ENCODE results near the gene SRPK2.

Gene SRPK2

DNA sequence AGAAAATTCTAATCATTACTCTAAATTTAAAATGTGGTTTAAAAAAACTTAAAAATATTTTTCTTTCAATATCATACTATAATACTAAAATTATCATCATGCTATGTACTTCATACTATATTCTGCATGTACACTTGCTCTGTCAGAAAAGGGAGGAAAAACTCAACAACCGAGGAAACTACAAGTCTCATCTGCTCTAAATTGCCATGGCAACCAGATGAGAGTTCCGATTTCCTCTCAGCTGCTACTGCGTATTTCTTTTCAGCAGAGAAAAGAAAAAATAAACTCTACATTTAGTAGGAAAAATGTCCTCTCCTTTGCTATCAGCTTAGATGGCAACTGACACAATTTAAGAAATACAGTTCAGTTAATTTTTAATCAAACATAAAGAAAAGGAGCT lies 178.9 kb downstream of the SRPK2 start:
- DNase-seq (ENCODE audit: low spot score): no peak
- no peak overlapping the region for H3K4me3 ChIP-seq
- no peak overlapping the region for H3K27ac ChIP-seq
- TF ChIP-seq, protein P1, sequence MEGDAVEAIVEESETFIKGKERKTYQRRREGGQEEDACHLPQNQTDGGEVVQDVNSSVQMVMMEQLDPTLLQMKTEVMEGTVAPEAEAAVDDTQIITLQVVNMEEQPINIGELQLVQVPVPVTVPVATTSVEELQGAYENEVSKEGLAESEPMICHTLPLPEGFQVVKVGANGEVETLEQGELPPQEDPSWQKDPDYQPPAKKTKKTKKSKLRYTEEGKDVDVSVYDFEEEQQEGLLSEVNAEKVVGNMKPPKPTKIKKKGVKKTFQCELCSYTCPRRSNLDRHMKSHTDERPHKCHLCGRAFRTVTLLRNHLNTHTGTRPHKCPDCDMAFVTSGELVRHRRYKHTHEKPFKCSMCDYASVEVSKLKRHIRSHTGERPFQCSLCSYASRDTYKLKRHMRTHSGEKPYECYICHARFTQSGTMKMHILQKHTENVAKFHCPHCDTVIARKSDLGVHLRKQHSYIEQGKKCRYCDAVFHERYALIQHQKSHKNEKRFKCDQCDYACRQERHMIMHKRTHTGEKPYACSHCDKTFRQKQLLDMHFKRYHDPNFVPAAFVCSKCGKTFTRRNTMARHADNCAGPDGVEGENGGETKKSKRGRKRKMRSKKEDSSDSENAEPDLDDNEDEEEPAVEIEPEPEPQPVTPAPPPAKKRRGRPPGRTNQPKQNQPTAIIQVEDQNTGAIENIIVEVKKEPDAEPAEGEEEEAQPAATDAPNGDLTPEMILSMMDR (IDR thresholded peaks at IDR 0.05): no peak

DNA sequence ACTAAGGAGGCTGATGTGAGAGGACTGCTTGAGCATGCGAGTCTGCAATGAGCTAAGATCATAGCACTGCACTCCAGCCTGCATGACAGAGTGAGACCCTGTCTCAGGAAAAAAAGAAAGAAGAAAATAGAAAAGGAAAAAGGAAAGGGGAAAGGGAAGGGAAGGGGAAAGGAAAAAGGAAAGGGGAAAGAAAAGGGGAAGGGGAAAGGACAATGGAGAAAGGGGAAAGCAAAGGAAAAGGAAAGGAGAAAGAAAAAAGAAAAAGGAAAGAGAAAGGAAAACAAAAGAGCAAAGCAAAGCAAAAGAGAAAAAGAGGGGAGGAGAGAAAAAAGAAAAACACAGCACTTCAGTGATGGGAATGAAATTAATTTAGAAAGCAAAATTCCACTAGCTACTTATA lies 179.3 kb downstream of the SRPK2 start:
- no peak for DNase-seq (ENCODE audit: low spot score)
- Histone ChIP-seq H3K4me3 (no peak overlapping the region), H3K27ac (no peak overlapping the region)
- TF ChIP-seq, protein P1 (IDR thresholded peaks at IDR 0.05): no peak

DNA sequence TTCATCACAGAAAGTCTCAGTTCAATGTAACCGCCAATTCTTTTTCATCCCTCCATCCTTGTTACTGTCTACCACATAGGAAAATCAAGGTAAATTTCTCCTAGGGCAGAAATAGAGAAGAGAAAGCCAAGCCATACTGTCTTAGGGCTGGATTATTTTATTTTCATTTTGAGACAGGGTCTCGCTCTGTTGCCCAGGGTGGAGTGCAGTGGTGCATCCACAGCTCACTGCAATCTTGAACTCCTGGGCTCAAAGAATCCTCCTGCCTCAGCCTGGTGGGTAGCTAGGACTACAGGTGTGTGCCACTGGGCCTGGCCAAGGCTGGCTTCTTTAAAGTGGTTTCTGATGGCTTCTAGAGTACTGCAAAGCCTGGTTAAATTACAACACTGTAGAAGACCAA lies 181.7 kb downstream of the SRPK2 start:
- Histone ChIP-seq H3K4me3 (no peak overlapping the region), H3K27ac (no peak overlapping the region)
- no peak for DNase-seq (ENCODE audit: low spot score)
- TF ChIP-seq, protein P1 (IDR thresholded peaks at IDR 0.05): no peak

DNA sequence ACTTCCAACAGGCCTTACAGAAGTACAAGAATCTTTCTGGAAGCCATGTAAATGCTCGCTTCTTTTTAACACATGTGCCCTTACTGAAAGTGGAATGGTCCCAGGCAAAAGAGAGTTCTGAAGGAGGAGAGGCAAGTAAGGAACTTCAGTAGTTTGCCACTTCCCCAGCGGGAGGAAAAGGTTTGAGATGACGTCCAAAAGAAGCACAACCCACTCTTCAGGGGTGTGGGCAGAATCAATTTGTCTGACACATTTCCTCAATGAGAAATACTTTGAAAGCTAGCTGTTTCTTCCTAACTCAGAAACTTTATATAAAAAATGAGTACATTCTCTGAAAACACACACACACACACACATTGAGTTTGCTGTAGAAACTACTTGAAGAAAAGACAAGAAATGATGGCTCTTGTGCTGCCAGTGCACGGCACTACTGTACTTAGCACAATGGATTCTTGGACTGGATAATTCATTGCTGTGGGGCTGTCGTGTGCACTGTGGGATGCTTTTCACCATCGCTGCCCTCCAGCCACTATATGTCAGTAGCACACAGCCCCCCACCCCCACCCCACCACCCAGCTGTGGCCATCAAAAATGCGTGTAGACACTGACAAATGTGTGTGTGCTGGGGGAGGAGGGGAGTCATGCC lies 183.0 kb downstream of the SRPK2 start:
- Histone ChIP-seq H3K27ac (no peak overlapping the region), H3K4me3 (no peak overlapping the region)
- TF ChIP-seq, protein P1 (IDR thresholded peaks at IDR 0.05): no peak
- no peak for DNase-seq (ENCODE audit: low spot score)

DNA sequence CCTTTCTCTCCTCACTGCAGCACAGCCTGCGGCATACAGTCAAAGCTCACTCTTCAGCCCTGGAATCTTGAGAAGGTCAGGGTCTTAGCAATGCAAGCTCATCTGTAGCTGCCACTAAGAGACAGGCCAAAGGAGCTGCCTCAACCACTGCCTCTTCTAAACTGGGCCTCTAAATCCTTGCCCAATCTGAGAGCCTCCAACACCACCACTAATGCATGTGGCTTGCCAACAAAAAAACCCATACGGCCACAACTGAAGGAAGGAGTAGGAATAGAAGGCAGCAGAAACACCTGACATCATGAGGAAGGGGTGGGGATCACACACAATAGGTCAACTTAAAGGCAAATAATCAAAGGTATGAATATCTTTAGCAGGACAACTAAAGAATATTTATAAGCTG lies 183.8 kb downstream of the SRPK2 start:
- TF ChIP-seq, protein P1 (IDR thresholded peaks at IDR 0.05): no peak
- H3K27ac ChIP-seq: no peak overlapping the region
- no peak overlapping the region for H3K4me3 ChIP-seq
- DNase-seq (ENCODE audit: low spot score): no peak

DNA sequence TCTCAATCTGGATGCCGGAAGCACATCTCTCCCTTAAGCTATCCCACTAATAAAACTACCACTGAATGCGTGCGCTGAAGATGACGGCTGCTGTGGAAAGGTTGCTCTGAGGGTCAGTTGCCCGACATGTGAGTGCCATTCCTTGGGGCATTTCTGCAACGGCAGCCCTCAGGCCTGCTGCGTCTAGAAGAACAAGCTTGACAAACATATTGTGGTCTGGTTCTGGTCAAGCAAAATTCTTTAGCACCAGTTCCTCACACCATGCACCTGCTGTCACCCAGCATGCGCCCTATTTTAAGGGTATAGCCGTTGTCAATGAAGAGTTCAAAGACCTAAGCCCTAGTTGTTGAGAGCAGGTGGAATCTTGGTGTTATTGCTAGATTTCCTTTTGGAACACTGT lies 184.2 kb downstream of the SRPK2 start:
- no peak for DNase-seq (ENCODE audit: low spot score)
- no peak overlapping the region for H3K4me3 ChIP-seq
- H3K27ac ChIP-seq: no peak overlapping the region
- TF ChIP-seq, protein P1 (IDR thresholded peaks at IDR 0.05): no peak

DNA sequence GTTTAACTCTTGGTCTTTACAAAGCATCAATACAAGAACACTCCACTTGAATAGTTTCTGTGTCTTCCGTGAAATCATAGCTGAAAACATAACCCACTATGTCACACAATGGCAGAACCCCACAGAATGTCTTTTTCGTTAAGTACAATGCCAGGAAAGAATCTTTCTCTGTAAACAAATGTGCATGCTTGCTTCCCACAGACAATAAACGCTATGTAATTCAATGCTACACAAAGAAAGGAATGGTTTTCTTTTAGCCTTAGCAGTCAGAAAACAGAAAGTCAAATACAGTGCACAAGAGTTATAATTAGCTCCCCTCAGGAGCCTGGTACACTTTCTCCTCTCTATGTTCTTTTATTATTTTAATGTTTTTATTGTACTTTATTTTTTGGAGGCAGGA lies 186.1 kb downstream of the SRPK2 start:
- Histone ChIP-seq H3K27ac (no peak overlapping the region), H3K4me3 (no peak overlapping the region)
- TF ChIP-seq, protein P1 (IDR thresholded peaks at IDR 0.05): no peak
- DNase-seq (ENCODE audit: low spot score): no peak

Measured in coronary artery (tissue), 2 donors.